K562 (cell line): ENCODE measurements around the gene PAF1. TPM values are rescaled to one million over a fixed set of nuclear protein-coding genes. Genes with fewer than 3 reads are reported as not detected.

Experiments used
- ATAC-seq: fragments of 200-7000 bp; cut with Tn5 transposase; 3 replicates; pipeline ENCODE4 v1.9.1; 2020; ENCODE audit warnings: moderate library complexity
- BruUV-seq: library from RNA; stranded (reverse); fragments of 400-500 nt; replicated peaks from 2 replicates; lab custom pipeline; 2021; lab: Mats Ljungman, UMichigan
- CTCF ChIA-PET: fragments of 300-600 bp; formaldehyde crosslinking; extraction: SDS; loops from one replicate; lab custom pipeline; 2021; ENCODE audit warnings: low intra/inter-chr PET ratio; lab: Yijun Ruan, JAX
- POLR2A ChIA-PET: fragments of 300-600, 350-650 bp; sonication (Branson Sonifier 250); formaldehyde crosslinking; extraction: SDS; loops from one replicate; lab custom pipeline; 2021; ENCODE audit warnings: antibody characterized with exemption, inconsistent platforms; lab: Yijun Ruan, JAX
- DNase-seq, 4 experiments: peaks; one replicate each; pipeline versions ENCODE4 v3.0.0 to v3.0.0-alpha.2; 2011 to 2018; ENCODE audit warnings: low spot score in 3 of 4, mixed read lengths in 3 of 4; ENCODE audit errors: extremely low read depth in 1 of 4
- FAIRE-seq: peaks from 2 replicates; lab custom pipeline; 2011; peaks lifted over from hg19 to GRCh38; lab: Jason Lieb, UNC
- H2AFZ ChIP-seq: 2 replicates; pipeline ENCODE4 v1.6.0; 2011; ENCODE audit warnings: low read depth, low read length, control low read depth, inconsistent platforms
- H3K27ac ChIP-seq: fragments of 200-600 bp; 3 replicates; pipeline ENCODE4 v1.8.0; 2011; ENCODE audit warnings: low read depth, mild to moderate bottlenecking, control low read depth, inconsistent platforms, low read length, moderate library complexity, mixed read lengths; ENCODE audit errors: extremely low read depth
- H3K27me3 ChIP-seq, 2 experiments: fragments of 300-600 bp in 1 of 2; 2 replicates in 1 of 2; 3 replicates in 1 of 2; pipeline versions ENCODE4 v1.6.0 to v1.8.0; 2011; ENCODE audit warnings: inconsistent platforms in 2 of 2, low read length in 2 of 2, mild to moderate bottlenecking in 1 of 2, mixed read lengths in 1 of 2, moderate library complexity in 1 of 2; ENCODE audit not compliant: control insufficient read depth in 2 of 2, insufficient read depth in 2 of 2
- H3K36me3 ChIP-seq: fragments of 300-600 bp; 3 replicates; pipeline ENCODE4 v1.8.0; 2011; ENCODE audit warnings: mild to moderate bottlenecking, low read length, inconsistent platforms; ENCODE audit not compliant: control insufficient read depth, insufficient read depth
- H3K4me1 ChIP-seq, 2 experiments: fragments of 200-600 bp in 1 of 2; replicated peaks in 1 of 2; 2 replicates in 1 of 2; 3 replicates in 1 of 2; pipeline versions ENCODE4 v1.5.1 to v1.8.0; 2011; ENCODE audit warnings: inconsistent platforms in 2 of 2, low read length in 2 of 2, mild to moderate bottlenecking in 1 of 2, mixed read lengths in 1 of 2, moderate library complexity in 1 of 2; ENCODE audit not compliant: control insufficient read depth in 2 of 2, insufficient read depth in 2 of 2
- H3K4me2 ChIP-seq: 2 replicates; pipeline ENCODE4 v1.6.1; 2011; ENCODE audit warnings: low read length, control low read depth, inconsistent platforms, mixed read lengths; ENCODE audit not compliant: insufficient read depth
- H3K4me3 ChIP-seq: fragments of 200-600 bp; sonication (generic), shearing (Covaris generic); 2 replicates; pipeline ENCODE4 v1.5.1; 2016; ENCODE audit warnings: control low read depth, inconsistent platforms
- H3K79me2 ChIP-seq: fragments of 200-600 bp; 3 replicates; pipeline ENCODE4 v1.8.0; 2011; ENCODE audit warnings: low read length, inconsistent platforms; ENCODE audit not compliant: control insufficient read depth, insufficient read depth
- H3K9ac ChIP-seq, 2 experiments: 2 replicates each; pipeline versions ENCODE4 v1.6.0 to v1.6.1; 2011; ENCODE audit warnings: low read depth in 2 of 2, low read length in 2 of 2, control low read depth in 1 of 2, inconsistent platforms in 1 of 2, mild to moderate bottlenecking in 1 of 2, mixed read lengths in 1 of 2; ENCODE audit not compliant: insufficient read depth in 1 of 2
- H3K9me1 ChIP-seq: one replicate; pipeline ENCODE4 v1.6.0; 2011; ENCODE audit warnings: inconsistent platforms, mild to moderate bottlenecking, low read length, moderate library complexity; ENCODE audit not compliant: control insufficient read depth, insufficient read depth
- H3K9me3 ChIP-seq: replicated peaks from 2 replicates; pipeline ENCODE4 v1.5.1; 2011; ENCODE audit warnings: low read depth, low read length, inconsistent platforms; ENCODE audit not compliant: control insufficient read depth, insufficient read depth
- H4K20me1 ChIP-seq: replicated peaks from 2 replicates; pipeline ENCODE4 v1.6.1; 2011; ENCODE audit warnings: low read length, inconsistent platforms, mixed read lengths; ENCODE audit not compliant: control insufficient read depth, insufficient read depth
- CBX8 ChIP-seq: fragments of 200-600 bp; sonication (generic); IDR thresholded peaks from 2 replicates; pipeline ENCODE4 v1.6.1; 2012; ENCODE audit warnings: borderline replicate concordance, mixed run types, low read depth, mild to moderate bottlenecking, moderate library complexity, mixed read lengths, low read length, control low read depth, inconsistent platforms; ENCODE audit not compliant: poor library complexity, severe bottlenecking; ENCODE audit errors: extremely low read depth
- KAT7 ChIP-seq: sonication (generic); formaldehyde crosslinking; IDR thresholded peaks from 2 replicates; pipeline ENCODE4 v1.8.0; 2022; ENCODE audit warnings: missing genetic modification reagents, mild to moderate bottlenecking, borderline replicate concordance
- MAFF ChIP-seq: IDR thresholded peaks from 2 replicates; pipeline ENCODE4 v1.6.1; 2012; ENCODE audit warnings: low read length, improper control_type of control experiment
- PCBP2 ChIP-seq: fragments of 200-400 bp; formaldehyde crosslinking; IDR thresholded peaks from 2 replicates; pipeline ENCODE4 v1.6.1; 2018; ENCODE audit warnings: low read length, low read depth, mild to moderate bottlenecking, moderate library complexity; ENCODE audit not compliant: poor library complexity, severe bottlenecking
- POLR2AphosphoS2 ChIP-seq: IDR thresholded peaks from 2 replicates; pipeline ENCODE4 v1.6.1; 2012; ENCODE audit warnings: low read length, improper control_type of control experiment
- SIN3B ChIP-seq: fragments of 450-650 bp; IDR thresholded peaks from 2 replicates; pipeline ENCODE4 v1.6.1; 2017; ENCODE audit warnings: low read depth, mild to moderate bottlenecking, moderate library complexity
- SOX6 ChIP-seq: fragments of 450-650 bp; IDR thresholded peaks from 2 replicates; pipeline ENCODE4 v1.6.1; 2014; ENCODE audit warnings: mild to moderate bottlenecking
- SPI1 ChIP-seq: IDR thresholded peaks from 2 replicates; pipeline ENCODE4 v1.6.1; 2011; ENCODE audit warnings: low read depth, low read length, control low read depth, borderline replicate concordance
- TGIF2 ChIP-seq: sonication (generic); formaldehyde crosslinking; IDR thresholded peaks from 2 replicates; pipeline ENCODE4 v1.8.1; 2022; ENCODE audit warnings: mild to moderate bottlenecking, missing genetic modification reagents, moderate library complexity
- ZNF124 ChIP-seq: sonication (generic); formaldehyde crosslinking; IDR thresholded peaks from 2 replicates; pipeline ENCODE4 v1.8.1; 2022; ENCODE audit warnings: missing genetic modification reagents
- ZNF277 ChIP-seq: fragments of 250-450 bp; sonication (Bioruptor Pico); IDR thresholded peaks from 2 replicates; pipeline ENCODE4 v1.8.0; 2022; ENCODE audit warnings: inconsistent platforms, mild to moderate bottlenecking, moderate library complexity, borderline replicate concordance
- WGBS: fragments of 100-300 bp; shearing (Covaris generic); methylation state at CpG from one replicate; pipeline ENCODE4 v1.1.6; 2016; ENCODE audit warnings: low coverage, mixed read lengths; ENCODE audit not compliant: insufficient coverage; ENCODE audit errors: missing lambda C conversion rate; 5-methylcytosine and 5-hydroxymethylcytosine counted together
- in situ Hi-C: fragments of 300-500 bp; cut with MboI; formaldehyde crosslinking; loops from 4 replicates; pipeline ENCODE4 v1.15.0; 2018; ENCODE audit warnings: inconsistent platforms, mixed read lengths
- intact Hi-C: fragments of 100-400 bp; cut with micrococcal nuclease; formaldehyde crosslinking; loops from 2 replicates; pipeline ENCODE4 v1.14.2; 2022
- polyA plus RNA-seq, 8 experiments: library from polyadenylated mRNA; depleted of rRNA in 4 of 8; stranded (reverse) in 5 of 8; unstranded in 3 of 8; fragments of >200 nt; fragmentation: Nextera tagmentation in 2 of 8; fragmentation: Illumina TruSeq in 1 of 8; extraction: Ambion mirVana in 2 of 8; extraction: Trizol in 1 of 8; gene quantifications; 2 replicates each; pipeline versions ENCODE4 v1.2.1 to v1.2.3, GENCODE V29; 2011 to 2014; ENCODE audit warnings: inconsistent platforms in 1 of 8, missing spikeins in 1 of 8
- total RNA-seq, 7 experiments: library from RNA; depleted of rRNA in 6 of 7; stranded (reverse); fragments of >200 nt in 6 of 7; fragmentation: Illumina TruSeq in 2 of 7; extraction: Trizol in 2 of 7; gene quantifications; 2 replicates each; pipeline versions ENCODE4 v1.2.1 to v1.2.3, GENCODE V29; 2011 to 2021; ENCODE audit warnings: low replicate concordance in 1 of 7
- TF ChIP-seq, protein P1 (sequence below): fragments of 450-650 bp; conservative IDR thresholded peaks from 2 replicates; pipeline ENCODE4 v1.6.1; 2016; ENCODE audit warnings: missing genetic modification characterization, low read depth, mild to moderate bottlenecking, control low read depth, missing compliant biosample characterization

Gene PAF1
- total and polyA plus RNA-seq, 9 of the 15 experiments (the other 6 are each of a cell fraction or from before 2014, with no cell fraction given), result 1.5 to 45.0 (median 33.8) TPM

- POLR2A ChIA-PET, result interaction anchor here (6.2 kb wide), 1 partner anchor 7 kb away, joined by 141 read pairs; no protein-coding TSS in a partner anchor
- 10% methylated on average over 25 of the region's 25 CpGs for WGBS
- FAIRE-seq, result peak; percentile 97
- H4K20me1 ChIP-seq, result peaks cover 21% of the 10 kb centered on the region
- CTCF ChIA-PET, result no interaction called here
- peak; percentile 46 to 81 (median 59) for DNase-seq
- intact Hi-C loops, result no loop called here
- peak overlapping the region; percentile 72 for H3K4me2 ChIP-seq
- peaks cover 28 to 35% of the 10 kb centered on the region in 2 experiments for H3K4me1 ChIP-seq
- peaks cover 37% of the 10 kb centered on the region for H3K36me3 ChIP-seq
- H3K27me3 ChIP-seq, result no peaks in the 10 kb centered on the region
- H3K9me1 ChIP-seq, result no peaks in the 10 kb centered on the region
- peak overlapping the region; percentile 65 for H3K27ac ChIP-seq
- peak overlapping the region; percentile 32 to 86 for H3K9ac ChIP-seq
- H3K4me3 ChIP-seq, result no peak overlapping the region
- in situ Hi-C loops, result no loop called here
- peak overlapping the region; percentile 49 for H2AFZ ChIP-seq
- BruUV-seq, result no TSS peak
- H3K9me3 ChIP-seq, result no peaks in the 10 kb centered on the region
- ATAC-seq, result peak; percentile 73
- H3K79me2 ChIP-seq, result peaks cover 32% of the 10 kb centered on the region
- TF ChIP-seq SOX6 (peak; percentile 74), POLR2AphosphoS2 (peak; percentile 85; the same call in 1 of the 2 replicates), TGIF2 (CRISPR knock-in tag) (no peak), PCBP2 (no peak), KAT7 (CRISPR knock-in tag) (no peak), SPI1 (peak; percentile 58; the same call in 1 of the 2 replicates), MAFF (0 out of 2 replicates have a peak, but pooled peaks have one; percentile 9), CBX8 (no peak), ZNF277 (CRISPR knock-in tag) (no peak), SIN3B (no peak), ZNF124 (no peak)
- TF ChIP-seq, protein P1, sequence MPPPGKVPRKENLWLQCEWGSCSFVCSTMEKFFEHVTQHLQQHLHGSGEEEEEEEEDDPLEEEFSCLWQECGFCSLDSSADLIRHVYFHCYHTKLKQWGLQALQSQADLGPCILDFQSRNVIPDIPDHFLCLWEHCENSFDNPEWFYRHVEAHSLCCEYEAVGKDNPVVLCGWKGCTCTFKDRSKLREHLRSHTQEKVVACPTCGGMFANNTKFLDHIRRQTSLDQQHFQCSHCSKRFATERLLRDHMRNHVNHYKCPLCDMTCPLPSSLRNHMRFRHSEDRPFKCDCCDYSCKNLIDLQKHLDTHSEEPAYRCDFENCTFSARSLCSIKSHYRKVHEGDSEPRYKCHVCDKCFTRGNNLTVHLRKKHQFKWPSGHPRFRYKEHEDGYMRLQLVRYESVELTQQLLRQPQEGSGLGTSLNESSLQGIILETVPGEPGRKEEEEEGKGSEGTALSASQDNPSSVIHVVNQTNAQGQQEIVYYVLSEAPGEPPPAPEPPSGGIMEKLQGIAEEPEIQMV (tag), result 0 out of 2 replicates have a peak, but pooled peaks have one; percentile 10
These were observed 40.0 kb upstream of the PAF1 start for GRCh38 chr19:39430675-39431593.
